ENCODE results near the gene SLC39A11. TPM values are rescaled to one million over a fixed set of nuclear protein-coding genes. Genes with fewer than 3 reads are reported as not detected.

Gene SLC39A11
- polyA plus RNA-seq, 3 donors = 16.6 to 27.9 (median 26.6) TPM

- H3K4me3 Mint-ChIP-seq = no peak overlapping the region
- H3K36me3 Mint-ChIP-seq = peaks cover 44 to 57% of the 10 kb centered on the region in 2 donors
- Histone ChIP-seq H3K4me1 (ENCODE audit: control insufficient read depth in 1 of 2, insufficient read depth in 2 of 2, low read length in 2 of 2) (no peaks in the 10 kb centered on the region), H3K36me3 (replicated peaks in 1 of 2; ENCODE audit: control insufficient read depth in 1 of 2, insufficient read depth in 2 of 2, low read length in 2 of 2) (peaks cover 17 to 48% of the 10 kb centered on the region in 2 donors), H3K27ac (ENCODE audit: low read depth in 1 of 2, low read length in 2 of 2) (no peak overlapping the region), H3K4me3 (replicated peaks in 1 of 3; ENCODE audit: low read depth in 2 of 3, low read length in 3 of 3) (no peak overlapping the region), H3K9me3 (replicated peaks in 1 of 2; ENCODE audit: control insufficient read depth in 1 of 2, insufficient read depth in 1 of 2, low read length in 2 of 2) (no peaks in the 10 kb centered on the region), H3K4me2 (replicated peaks; ENCODE audit: extremely low read depth, low read length, poor library complexity, severe bottlenecking) (no peak overlapping the region), H3K79me2 (ENCODE audit: insufficient read depth, low read length) (no peaks in the 10 kb centered on the region), H2AFZ (ENCODE audit: insufficient read depth, low read depth, low read length, poor library complexity, severe bottlenecking) (no peak overlapping the region), H3K27me3 (ENCODE audit: control insufficient read depth in 2 of 2, insufficient read depth in 2 of 2, low read length in 2 of 2) (no peaks in the 10 kb centered on the region), H3K9ac (ENCODE audit: insufficient read depth, low read length, poor library complexity, severe bottlenecking) (no peak overlapping the region), H4K20me1 (ENCODE audit: insufficient read depth, low read length) (no peaks in the 10 kb centered on the region)
- H3K9me3 Mint-ChIP-seq = peaks cover 0 to 21% (median 3%) of the 10 kb centered on the region in 7 donors
- WGBS (ENCODE audit: insufficient coverage) = 100% methylated on average over 1 of the region's 4 CpGs
- no peak overlapping the region for H3K27ac Mint-ChIP-seq
- intact Hi-C loops (cut with micrococcal nuclease) = no loop called here
- no peak for TF ChIP-seq CTCF (IDR thresholded peaks at IDR 0.05)
- H3K4me1 Mint-ChIP-seq = peaks cover 2% of the 10 kb centered on the region
- H3K27me3 Mint-ChIP-seq (ENCODE audit: low read depth in 3 of 3) = peaks cover 12 to 25% (median 18%) of the 10 kb centered on the region in 3 donors
- no peak for DNase-seq
These were observed 448.0 kb downstream of the SLC39A11 start for GRCh38 chr17:72644492-72644891.

- no peaks in the 10 kb centered on the region for H3K4me1 ChIP-seq (ENCODE audit: control insufficient read depth in 1 of 2, insufficient read depth in 2 of 2, low read length in 2 of 2)
- H3K79me2 ChIP-seq (ENCODE audit: insufficient read depth, low read length) = no peaks in the 10 kb centered on the region
- no peaks in the 10 kb centered on the region for H3K27me3 ChIP-seq (ENCODE audit: control insufficient read depth in 2 of 2, insufficient read depth in 2 of 2, low read length in 2 of 2)
- H4K20me1 ChIP-seq (ENCODE audit: insufficient read depth, low read length) = no peaks in the 10 kb centered on the region
- DNase-seq = no peak
- no peak overlapping the region for H3K9ac ChIP-seq (ENCODE audit: insufficient read depth, low read length, poor library complexity, severe bottlenecking)
- H2AFZ ChIP-seq (ENCODE audit: insufficient read depth, low read depth, low read length, poor library complexity, severe bottlenecking) = no peak overlapping the region
- Mint-ChIP-seq H3K9me3 (peaks cover 0 to 21% (median 3%) of the 10 kb centered on the region in 7 donors), H3K4me3 (no peak overlapping the region), H3K36me3 (peaks cover 41 to 52% of the 10 kb centered on the region in 2 donors), H3K27me3 (ENCODE audit: low read depth in 3 of 3) (peaks cover 12 to 30% (median 18%) of the 10 kb centered on the region in 3 donors), H3K4me1 (peaks cover 2% of the 10 kb centered on the region), H3K27ac (no peak overlapping the region)
- H3K27ac ChIP-seq (ENCODE audit: low read depth in 1 of 2, low read length in 2 of 2) = no peak overlapping the region
- H3K4me2 ChIP-seq (replicated peaks; ENCODE audit: extremely low read depth, low read length, poor library complexity, severe bottlenecking) = no peak overlapping the region
- intact Hi-C loops (cut with micrococcal nuclease) = no loop called here
- H3K4me3 ChIP-seq (replicated peaks in 1 of 3; ENCODE audit: low read depth in 2 of 3, low read length in 3 of 3) = no peak overlapping the region
- no peak for TF ChIP-seq CTCF (IDR thresholded peaks at IDR 0.05)
- WGBS (ENCODE audit: insufficient coverage) = 100% methylated on average over 1 of the region's 4 CpGs
- peaks cover 17 to 43% of the 10 kb centered on the region in 2 donors for H3K36me3 ChIP-seq (replicated peaks in 1 of 2; ENCODE audit: control insufficient read depth in 1 of 2, insufficient read depth in 2 of 2, low read length in 2 of 2)
- H3K9me3 ChIP-seq (replicated peaks in 1 of 2; ENCODE audit: control insufficient read depth in 1 of 2, insufficient read depth in 1 of 2, low read length in 2 of 2) = no peaks in the 10 kb centered on the region
These were observed 448.8 kb downstream of the SLC39A11 start for GRCh38 chr17:72643575-72644216.
